ENCODE results near the gene NIPSNAP2. TPM values are rescaled to one million over a fixed set of nuclear protein-coding genes. Genes with fewer than 3 reads are reported as not detected.
"Not testable (repeated sequence)": the region's sequence is repeated elsewhere in the genome, so short reads cannot be mapped to it uniquely, and the experiment has no call there.

Gene NIPSNAP2
- total RNA-seq, 1 donor: 55.0 TPM

GRCh38 chr7:56026538-56026937 is 62.2 kb downstream of the NIPSNAP2 start:
- no peak overlapping the region for H3K4me3 ChIP-seq (ENCODE audit: low read depth, low read length)
- no peak for TF ChIP-seq CTCF (IDR thresholded peaks at IDR 0.05; ENCODE audit: insufficient read depth, low read length)
- no peak for DNase-seq (ENCODE audit: low read depth)

GRCh38 chr7:56028942-56029630 is 64.7 kb downstream of the NIPSNAP2 start:
- no peak overlapping the region for H3K4me3 ChIP-seq (ENCODE audit: low read depth, low read length)
- DNase-seq (ENCODE audit: low read depth): peak; percentile 41
- TF ChIP-seq CTCF (IDR thresholded peaks at IDR 0.05; ENCODE audit: insufficient read depth, low read length): no peak

- no peak overlapping the region for H3K4me3 ChIP-seq (ENCODE audit: low read depth, low read length)
- no peak for TF ChIP-seq CTCF (IDR thresholded peaks at IDR 0.05; ENCODE audit: insufficient read depth, low read length)
Observed at GRCh38 chr7:56030340-56030739, 66.0 kb downstream of the NIPSNAP2 start.

GRCh38 chr7:56031556-56031955 is 67.2 kb downstream of the NIPSNAP2 start:
- H3K4me3 ChIP-seq (ENCODE audit: low read depth, low read length); DNase-seq (ENCODE audit: low read depth): not testable (repeated sequence)

More at GRCh38 chr7:56030340-56030739, 66.0 kb downstream of the NIPSNAP2 start:
- no peak for DNase-seq (ENCODE audit: low read depth)

GRCh38 chr7:56032578-56032977 is 68.2 kb downstream of the NIPSNAP2 start:
- H3K4me3 ChIP-seq (ENCODE audit: low read depth, low read length); DNase-seq (ENCODE audit: low read depth): not testable (repeated sequence)

- DNase-seq (ENCODE audit: low read depth): peak; percentile 82
- peak; percentile 57 for TF ChIP-seq CTCF (IDR thresholded peaks at IDR 0.05; ENCODE audit: insufficient read depth, low read length)
- peak overlapping the region; percentile 77 for H3K4me3 ChIP-seq (ENCODE audit: low read depth, low read length)
Observed at GRCh38 chr7:56033671-56034432, 69.5 kb downstream of the NIPSNAP2 start.

GRCh38 chr7:56040730-56041129 is 76.3 kb downstream of the NIPSNAP2 start:
- no peak for DNase-seq (ENCODE audit: low read depth)
- no peak for TF ChIP-seq CTCF (IDR thresholded peaks at IDR 0.05; ENCODE audit: insufficient read depth, low read length)
- H3K4me3 ChIP-seq (ENCODE audit: low read depth, low read length): no peak overlapping the region

- H3K4me3 ChIP-seq (ENCODE audit: low read depth, low read length); DNase-seq (ENCODE audit: low read depth): not testable (repeated sequence)
Observed at GRCh38 chr7:56045758-56046157, 81.4 kb downstream of the NIPSNAP2 start.

Measured in fibroblast of the aortic adventitia (primary cell).